HG03095 (cell line): ENCODE data around the gene FAXDC2.
"Not testable (repeated sequence)": the region's sequence is repeated elsewhere in the genome, so short reads cannot be mapped to it uniquely, and the experiment has no call there.

Experiments
- ATAC-seq: cut with Tn5 transposase; IDR thresholded peaks from one replicate; pipeline ENCODE4 v1.9.1; 2021; ENCODE audit warnings: moderate library complexity; ENCODE audit not compliant: unreplicated experiment

The FAXDC2 gene

DNA sequence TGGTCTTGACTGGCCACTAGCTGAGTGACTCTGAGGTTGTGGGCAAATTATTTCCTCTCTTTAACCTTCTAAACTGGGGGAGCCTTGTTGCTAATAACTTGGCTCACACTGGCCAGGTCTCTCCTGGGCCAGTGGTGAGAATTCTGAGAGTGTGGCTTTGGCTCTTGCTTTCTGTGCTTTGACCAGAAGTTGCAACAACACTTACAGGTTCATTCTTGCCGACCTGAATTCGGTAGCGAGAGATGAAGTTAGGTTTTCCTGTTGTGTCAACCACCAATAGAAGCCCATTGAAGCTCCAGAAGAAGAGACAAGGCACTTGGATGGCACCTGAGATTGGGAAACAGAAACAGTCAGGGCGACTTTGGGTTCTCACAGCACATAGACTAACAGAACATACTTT, 19.8 kb downstream of the FAXDC2 start:
- ATAC-seq = no peak

DNA sequence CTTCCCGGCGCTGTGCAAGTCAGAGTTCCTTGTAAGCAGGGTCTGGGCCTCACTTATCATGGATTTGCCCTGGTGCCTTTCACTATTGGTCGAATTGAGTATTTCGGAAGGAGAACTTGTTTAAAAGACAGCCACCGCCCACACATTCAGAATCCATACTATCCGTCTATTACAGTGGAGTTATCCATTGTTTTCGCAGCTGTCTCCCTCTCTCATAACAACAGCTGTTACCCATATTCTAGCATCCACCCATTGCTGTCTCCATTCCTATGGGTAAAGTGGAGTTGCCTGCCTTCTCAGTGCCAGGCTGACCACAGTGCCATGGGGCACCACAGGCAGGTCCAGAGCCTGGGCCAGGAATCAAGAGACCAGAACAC, 20.2 kb downstream of the FAXDC2 start:
- ATAC-seq = no peak

DNA sequence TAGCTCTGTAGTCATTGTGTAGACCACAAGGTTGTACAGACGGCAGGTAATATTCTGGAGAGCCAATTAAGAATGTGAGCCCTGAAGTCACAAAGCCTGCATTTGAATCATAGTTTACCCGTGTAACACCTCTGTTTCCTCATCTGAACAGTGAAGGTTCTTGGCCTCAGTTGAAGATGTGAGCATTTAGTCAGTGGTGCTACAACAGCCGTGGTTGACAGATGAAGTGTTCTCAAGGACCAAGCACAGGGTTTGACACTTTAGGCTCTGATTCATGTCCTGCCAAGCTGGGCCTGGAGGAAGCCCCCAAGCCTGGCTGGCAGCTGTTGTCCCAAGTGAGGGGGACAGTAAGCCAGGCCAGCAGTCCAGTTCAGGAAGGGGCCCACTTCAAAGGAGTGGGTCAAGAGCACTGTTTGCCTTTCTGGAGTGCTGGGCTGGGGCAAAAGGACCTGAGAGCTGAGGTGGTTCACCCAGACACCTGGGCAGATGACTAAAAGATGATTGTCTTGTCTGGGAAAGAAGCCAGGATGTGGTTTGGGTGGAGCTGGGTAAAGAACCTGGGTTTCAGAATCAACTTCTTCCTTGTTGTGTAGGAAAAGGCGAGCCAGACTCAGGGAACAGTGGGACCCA, 20.7 kb downstream of the FAXDC2 start:
- ATAC-seq = no peak

DNA sequence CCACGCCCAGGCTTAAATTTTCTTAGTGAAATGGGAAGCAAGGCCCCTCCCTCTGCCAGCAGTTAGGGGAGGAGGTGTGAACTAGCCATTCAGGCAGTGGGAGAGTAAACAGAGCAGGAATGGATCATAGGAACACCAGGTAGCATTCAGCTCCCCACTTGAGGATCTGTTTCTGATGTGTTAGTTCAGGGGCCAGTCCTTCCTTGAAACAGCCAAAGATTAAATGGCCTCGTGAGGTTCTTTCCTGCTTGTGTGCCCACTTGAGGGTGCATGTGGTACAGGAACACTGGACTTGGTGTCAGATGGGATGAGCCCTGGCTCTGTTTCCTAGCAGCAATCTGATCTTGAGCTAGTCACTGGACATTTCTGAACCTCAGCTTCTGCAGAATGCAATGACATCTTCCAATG, 21.2 kb downstream of the FAXDC2 start:
- ATAC-seq = no peak

DNA sequence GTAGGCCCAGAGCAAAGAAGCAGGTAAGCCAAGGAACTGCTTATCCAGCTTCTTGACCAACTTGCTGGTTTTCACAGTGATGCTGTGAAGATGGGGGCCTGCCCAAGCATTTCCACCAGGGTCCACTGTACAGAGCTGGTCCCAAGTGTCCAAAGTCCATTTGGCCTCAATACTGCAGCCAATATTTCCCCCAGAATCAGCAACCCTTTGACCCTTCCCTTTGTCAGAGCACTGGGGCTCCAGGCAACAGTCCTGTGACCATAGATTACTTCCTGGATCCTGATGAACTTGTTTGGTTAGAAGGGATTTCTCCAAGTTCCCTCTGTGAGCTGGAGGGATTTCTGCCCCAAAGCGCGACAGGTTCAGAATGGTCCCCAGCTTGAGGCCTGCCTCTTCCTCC, 26.3 kb downstream of the FAXDC2 start:
- no peak for ATAC-seq

DNA sequence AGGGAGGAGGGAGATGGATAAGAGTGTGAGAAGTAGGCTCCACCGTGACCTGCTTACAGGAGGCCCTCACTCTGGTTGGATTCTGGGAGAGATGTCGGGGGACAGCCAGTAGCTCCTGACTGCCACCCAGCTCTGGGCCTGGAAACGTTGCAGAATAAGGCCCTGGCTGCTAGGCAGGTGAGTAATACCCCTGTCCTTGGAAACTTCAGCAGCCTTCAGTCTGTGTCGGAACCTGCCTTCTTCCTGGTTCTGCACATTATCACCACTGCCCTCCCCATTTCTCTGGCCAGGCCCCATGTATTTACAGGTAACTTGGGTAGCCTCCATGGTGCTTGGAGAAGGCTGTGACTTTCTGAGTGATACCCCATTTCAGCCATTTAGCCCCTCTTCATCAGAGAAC, 26.8 kb downstream of the FAXDC2 start:
- no peak for ATAC-seq

DNA sequence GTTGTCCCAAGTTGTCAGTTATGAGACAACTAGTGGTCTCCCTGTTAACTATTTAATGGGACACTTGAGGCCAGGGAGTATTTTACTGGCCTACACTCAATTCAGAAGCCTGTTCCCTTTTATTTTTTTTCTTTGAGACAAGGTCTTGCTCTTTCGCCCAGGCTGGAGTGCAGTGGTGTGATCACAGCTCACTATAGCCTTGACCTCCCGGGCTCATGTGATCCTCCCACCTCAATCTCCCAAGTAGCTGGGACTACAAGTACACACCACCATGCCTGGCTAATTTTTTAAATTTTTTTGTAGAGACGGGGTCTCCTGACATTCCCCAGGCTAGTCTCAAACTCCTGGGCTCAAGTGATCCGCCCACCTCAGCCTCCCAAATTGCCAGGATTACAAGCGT, 27.5 kb downstream of the FAXDC2 start:
- ATAC-seq = not testable (repeated sequence)

DNA sequence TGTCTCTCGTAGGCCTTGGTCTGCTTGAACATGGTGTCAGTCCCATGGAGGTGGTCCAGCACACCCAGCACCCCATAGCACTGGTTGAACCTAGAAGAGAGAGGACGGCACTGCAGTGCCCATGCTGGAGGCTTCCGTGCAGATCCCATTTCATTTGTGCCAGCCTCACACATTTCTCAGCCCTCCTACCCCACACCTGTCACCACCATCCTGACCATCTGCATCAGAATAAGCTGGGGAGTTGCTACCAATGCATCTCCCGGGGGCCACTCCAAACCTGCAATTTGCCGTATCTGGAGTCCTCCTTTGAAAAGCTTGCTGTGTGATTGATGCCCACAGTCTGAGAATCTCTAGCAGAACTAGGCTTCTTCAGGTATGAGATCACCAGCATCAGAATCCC, 30.0 kb downstream of the FAXDC2 start:
- no peak for ATAC-seq

DNA sequence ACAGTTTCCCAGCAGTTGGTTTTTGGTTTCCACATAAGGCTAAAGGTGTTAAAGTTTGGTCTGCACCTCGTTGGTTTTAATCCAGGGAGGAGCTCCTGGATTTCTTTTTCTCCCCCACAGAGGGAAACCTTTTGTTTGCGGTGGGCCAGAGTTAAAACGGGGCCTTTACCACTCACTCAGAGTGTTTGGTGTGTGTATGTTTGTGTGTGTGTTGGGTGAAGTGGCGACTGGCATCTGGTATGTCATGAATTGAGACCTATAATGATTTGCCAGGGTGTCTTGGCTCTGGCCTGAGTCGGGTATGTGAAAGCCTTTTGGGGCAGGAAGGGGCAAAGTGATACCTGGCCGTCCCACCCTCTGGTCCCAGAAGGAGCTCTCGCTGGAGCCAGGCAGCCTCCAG, 30.9 kb downstream of the FAXDC2 start:
- no peak for ATAC-seq

DNA sequence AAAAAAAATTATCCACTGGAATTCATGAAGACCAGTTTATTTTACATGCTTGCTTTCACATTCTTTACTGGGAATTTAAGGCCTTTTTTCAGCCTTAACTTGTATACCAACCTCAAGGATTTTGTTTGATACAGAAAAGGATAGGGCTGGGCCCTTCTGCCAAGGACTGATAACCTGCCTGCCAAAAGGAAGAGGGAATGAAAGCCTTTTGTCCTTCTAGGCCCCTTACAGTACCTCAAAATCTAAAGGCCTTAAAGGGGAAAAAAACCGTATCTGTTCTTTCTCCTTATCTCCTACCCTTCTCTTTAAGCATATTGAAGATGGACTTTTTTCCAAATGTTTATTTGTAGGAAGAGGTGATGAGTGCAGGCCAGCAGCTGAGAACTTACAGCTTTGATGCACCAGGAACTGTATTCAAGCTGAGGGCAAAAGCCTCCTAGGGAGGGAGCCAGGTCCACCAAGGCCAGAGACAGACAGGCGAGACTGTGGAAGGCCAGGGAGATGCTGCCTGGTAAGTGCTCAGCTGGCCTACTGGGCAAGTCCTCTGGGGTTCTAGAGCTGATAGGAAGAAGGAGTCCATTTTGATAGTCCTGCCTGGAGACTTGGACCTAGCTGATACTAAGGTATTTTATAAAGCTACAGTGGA, 31.8 kb downstream of the FAXDC2 start:
- no peak for ATAC-seq

DNA sequence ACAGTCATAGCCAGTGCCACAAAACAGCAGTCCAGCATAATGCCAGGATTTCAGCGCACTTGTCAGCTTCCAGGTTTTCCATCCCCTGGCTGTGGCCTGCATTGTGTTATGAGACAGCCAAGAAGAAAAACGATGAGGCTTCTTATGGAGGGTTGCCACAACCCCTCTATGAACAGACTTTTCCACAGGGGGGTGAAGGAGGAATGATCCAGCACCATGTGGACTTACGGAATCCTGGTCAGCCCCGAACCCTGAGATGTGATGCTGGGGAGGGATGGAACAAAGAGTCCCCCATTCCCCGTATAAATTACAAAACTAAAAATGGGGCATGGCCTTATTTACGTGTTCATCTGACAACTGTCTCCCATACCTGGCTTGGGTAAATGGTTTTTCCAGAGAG, 32.6 kb downstream of the FAXDC2 start:
- ATAC-seq = no peak

DNA sequence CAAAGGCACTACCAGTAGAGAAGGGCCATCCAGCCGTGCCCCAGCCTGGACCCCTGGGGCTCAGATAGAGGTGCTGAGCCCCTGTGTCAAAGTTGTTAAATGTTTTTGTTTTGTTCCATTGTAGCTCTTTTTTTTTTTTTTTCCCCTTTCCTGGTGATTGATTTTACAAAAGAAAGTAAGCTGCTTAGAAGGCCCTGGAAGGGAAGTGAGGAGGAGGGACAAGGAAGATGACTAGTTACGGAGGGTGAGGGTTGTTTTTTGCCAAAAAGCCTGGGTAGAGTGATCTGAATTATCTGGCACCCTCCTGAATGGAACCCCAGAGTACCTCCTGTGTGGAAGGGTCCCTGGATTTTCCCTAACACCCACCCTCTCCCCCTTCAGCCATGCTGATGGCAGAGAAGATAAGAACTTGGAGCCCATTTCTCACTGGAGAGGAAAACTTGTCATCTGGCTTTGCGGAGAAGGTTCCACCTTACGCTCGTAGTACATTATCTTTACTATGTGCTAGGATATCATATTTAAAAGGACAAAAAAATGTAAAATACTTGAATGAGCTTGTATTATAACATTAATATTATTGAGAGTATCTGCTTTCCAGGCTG, 33.4 kb downstream of the FAXDC2 start:
- no peak for ATAC-seq

DNA sequence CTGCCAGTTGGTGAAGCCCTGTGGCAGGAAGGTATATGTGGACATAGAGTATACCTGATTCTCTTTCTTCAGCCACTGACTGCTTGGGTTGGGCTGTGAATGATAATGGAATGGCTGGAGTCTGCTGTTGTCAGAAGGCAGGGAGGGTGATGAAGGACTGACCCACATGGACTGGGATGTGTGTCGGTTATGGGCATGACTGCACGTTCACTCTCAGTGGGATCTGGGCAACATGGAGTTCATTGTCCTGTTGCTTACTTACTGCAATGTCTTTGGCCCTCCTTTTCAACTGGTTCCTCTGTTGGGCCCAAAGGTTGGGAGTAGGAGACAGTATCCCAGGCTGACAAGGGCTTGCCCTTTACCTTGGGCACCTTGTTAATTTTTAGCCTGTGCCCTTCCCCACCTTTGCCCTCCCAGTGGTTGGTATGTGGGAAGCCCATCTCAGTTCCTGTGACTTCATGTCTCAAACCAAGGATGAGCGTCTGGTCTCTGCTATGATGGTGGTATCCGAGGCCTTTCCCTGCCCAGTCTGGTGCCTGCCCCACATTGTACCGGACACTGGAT, 34.6 kb downstream of the FAXDC2 start:
- ATAC-seq = no peak

DNA sequence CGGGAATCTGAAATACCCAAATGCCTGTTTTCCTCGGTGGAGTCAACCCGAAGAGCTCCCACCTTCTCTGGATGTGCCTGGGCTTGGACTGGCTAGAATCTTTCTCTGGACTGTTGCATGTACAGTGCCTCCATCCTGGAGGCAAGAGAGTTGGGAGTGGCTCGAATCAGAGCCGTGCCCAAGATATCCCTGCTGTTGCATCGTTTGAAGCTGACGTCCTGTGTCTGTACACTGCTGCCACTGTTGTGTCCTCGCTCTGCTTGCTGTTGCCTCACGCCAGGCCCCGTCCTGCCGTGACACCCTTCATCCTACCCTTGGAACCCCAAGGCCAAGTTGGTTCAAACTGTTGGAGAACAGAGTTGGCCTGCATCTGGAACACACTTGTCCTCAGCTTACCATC, 35.4 kb downstream of the FAXDC2 start:
- ATAC-seq = no peak

DNA sequence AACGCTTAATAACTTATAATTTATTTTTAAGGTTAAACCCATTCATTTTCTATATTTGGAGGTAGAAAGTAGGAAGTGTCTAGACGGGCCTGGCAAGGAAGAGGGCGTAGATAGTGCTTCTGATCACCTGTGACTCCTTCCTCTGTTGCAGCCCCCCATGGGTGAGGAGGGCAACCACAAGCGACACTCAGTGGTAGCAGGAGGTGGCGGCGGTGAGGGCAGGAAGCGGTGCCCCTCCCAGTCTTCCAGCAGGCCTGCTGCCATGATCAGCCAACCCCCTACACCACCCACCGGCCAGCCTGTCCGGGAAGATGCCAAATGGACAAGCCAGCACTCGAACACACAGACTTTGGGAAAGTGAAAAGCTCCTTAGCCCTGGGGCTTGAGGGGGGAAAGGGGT, 36.7 kb downstream of the FAXDC2 start:
- no peak for ATAC-seq

DNA sequence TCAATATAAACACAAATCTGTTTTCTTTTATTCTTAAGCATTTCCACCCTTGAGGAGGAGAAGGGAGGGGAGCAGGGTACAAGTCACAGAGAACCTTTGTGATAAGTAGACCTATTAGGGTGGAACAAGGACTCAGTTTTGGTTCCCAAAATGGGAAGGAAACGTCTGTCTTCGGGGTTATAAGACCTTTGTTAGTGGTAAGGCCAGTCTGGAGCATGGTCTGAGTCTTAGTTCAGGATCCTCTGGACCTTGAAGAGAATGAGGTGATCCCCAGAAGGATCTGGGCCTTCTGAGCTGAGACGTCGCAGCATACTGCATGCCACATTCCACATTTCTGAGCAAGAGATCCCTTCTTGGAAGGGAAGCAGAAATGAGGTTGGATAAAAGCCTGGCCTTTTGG, 37.2 kb downstream of the FAXDC2 start:
- ATAC-seq = no peak

DNA sequence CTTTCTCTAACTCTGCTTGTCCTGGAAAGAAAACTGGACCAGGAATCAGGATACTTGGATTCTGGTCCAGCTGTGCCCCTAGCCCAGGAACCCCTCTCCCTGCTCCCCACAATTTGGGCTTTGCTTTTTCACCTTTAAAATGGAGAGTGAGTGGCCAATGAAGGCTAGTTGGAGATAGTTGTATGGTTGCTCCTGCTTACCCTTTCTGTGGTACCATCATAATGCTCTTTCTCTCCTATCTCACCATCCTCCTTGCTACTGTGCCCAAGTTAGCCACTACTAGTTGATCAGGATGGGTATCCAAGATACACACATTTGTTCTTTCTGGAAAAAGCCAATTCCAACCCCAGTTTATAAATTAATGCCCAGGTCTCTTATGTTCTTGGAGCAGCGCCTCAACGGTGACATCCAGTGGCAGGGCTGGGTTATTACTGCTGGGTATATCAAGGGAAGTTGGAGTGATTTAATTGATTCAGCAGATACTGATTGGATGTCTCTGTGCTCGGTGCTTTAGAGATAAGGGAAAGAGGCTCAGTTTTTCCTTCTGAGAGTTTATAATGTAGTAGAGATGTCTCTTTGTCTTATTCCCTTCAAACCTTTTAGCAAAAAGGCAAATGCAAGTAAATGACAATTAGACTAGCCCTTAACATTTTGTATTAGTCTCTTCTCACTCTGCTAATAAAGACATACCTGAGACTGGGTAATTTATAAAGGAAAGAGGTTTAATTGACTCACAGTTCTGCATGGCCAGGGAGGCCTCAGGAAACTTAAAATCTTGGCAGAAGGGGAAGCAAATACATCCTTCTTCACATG, 38.5 kb downstream of the FAXDC2 start:
- ATAC-seq = no peak

DNA sequence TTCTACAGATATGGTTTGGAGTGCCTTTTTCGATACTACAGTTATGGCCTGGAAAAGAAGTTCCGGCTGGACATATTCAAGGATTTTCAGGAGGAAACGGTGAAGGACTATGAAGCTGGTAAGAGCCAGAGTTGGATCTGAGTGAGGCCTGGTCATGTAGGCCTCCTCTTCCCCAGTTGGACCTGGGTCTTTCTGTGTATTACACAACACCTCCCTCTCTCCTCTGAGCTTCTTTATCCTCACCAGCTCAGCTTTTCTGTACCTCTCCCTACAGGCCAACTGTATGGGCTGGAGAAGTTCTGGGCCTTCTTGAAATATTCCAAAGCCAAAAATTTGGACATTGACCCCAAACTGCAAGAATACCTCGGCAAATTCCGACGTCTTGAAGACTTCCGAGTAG, 39.2 kb downstream of the FAXDC2 start:
- ATAC-seq = no peak

DNA sequence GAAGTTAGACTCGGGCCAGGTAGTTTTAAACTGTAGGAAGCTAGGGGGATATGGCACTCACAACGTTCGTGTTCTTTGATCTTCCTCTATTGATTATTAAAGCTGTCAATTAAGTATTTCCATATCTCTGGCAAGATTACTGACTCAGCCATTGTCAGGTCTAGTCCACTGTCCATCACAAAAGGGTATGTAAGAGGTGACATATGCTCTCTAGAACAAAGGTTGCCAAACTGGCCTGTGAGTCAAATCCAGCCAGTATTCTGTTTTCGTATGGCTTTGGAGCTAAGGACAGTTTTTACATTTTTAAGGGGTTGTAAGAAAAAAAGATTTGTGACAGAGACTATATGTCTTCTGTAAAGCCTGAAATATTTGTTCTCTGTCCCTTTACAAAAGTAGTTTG, 44.2 kb downstream of the FAXDC2 start:
- no peak for ATAC-seq

DNA sequence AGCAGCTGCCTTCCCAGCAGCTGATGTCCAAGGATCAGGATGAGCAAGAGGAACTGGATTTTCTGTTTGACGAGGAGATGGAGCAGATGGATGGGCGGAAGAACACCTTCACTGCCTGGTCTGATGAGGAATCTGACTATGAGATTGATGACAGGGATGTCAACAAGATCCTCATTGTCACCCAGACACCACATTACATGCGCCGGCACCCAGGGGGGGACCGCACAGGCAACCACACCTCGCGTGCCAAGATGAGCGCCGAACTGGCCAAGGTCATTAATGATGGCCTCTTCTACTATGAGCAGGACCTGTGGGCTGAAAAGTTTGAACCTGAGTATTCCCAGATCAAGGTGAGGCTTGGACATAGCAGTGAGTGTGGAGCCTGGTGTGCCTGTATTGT, 48.4 kb downstream of the FAXDC2 start:
- no peak for ATAC-seq

DNA sequence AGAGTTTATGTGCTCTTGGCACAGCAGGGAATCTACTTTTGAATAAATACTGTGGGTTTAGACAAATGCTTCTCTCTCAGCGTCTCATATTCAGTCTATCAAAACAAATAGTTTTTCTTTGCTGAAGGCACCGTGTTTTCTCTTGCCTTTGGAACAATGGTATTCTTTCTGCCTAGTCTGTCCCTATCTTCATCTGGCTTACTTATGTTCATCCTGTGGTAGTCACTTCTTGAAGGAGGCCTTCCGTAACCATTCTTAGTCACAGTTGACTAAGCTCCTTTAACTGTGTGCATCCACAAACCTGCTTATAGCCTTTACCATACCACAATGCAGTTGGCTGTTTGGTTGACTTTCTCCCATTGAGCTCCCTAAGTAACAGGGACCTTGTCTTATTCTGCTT, 49.3 kb downstream of the FAXDC2 start:
- no peak for ATAC-seq

DNA sequence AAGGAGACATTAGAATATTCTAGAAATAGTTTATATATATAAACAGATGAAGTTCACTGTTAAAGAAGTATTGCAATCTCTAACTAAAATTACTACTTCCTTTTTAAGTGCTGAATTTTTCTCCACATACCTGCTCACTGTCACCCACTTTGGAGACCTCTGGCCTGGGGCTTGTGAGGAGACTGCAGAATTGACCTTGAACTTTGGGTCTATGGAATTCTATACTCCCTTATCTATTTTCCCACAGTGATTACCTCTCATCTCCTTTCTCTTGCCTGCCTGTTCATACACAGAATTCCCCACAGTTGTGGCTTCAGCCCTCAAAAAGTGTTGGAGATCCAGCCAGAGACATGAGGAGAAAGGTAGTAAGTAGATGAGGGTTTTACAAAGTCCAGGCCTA, 49.8 kb downstream of the FAXDC2 start:
- ATAC-seq = no peak
